ENCODE measurements around the gene SLTM. TPM values are rescaled to one million over a fixed set of nuclear protein-coding genes. Genes with fewer than 3 reads are reported as not detected.
"Not testable (repeated sequence)": the region's sequence is repeated elsewhere in the genome, so short reads cannot be mapped to it uniquely, and the experiment has no call there.

The SLTM gene
- total RNA-seq, 1 donor from 2014 or later, result 119 TPM

- DNase-seq, result no peak
These were observed 58.1 kb downstream of the SLTM start for GRCh38 chr15:58875343-58875742.

- no peak for DNase-seq
These were observed 60.2 kb downstream of the SLTM start for GRCh38 chr15:58873267-58873666.

GRCh38 chr15:58870451-58870850, 63.0 kb downstream of the SLTM start:
- no peak for DNase-seq

GRCh38 chr15:58867926-58868325, 65.6 kb downstream of the SLTM start:
- DNase-seq, result no peak

GRCh38 chr15:58865425-58865880, 68.0 kb downstream of the SLTM start:
- no peak for DNase-seq

- DNase-seq, result no peak
These were observed 68.7 kb downstream of the SLTM start for GRCh38 chr15:58864602-58865424.

- DNase-seq, result no peak
These were observed 71.2 kb downstream of the SLTM start for GRCh38 chr15:58862326-58862725.

GRCh38 chr15:58856621-58857020, 76.9 kb downstream of the SLTM start:
- not testable (repeated sequence) for DNase-seq

GRCh38 chr15:58856086-58856485, 77.4 kb downstream of the SLTM start:
- DNase-seq, result no peak

- DNase-seq, result no peak
These were observed 78.9 kb downstream of the SLTM start for GRCh38 chr15:58854593-58854992.

GRCh38 chr15:58852347-58852746, 81.1 kb downstream of the SLTM start:
- DNase-seq, result no peak

GRCh38 chr15:58851205-58851604, 82.3 kb downstream of the SLTM start:
- DNase-seq, result not testable (repeated sequence)

- DNase-seq, result no peak
These were observed 90.6 kb downstream of the SLTM start for GRCh38 chr15:58842713-58843396.

- DNase-seq, result no peak
These were observed 93.4 kb downstream of the SLTM start for GRCh38 chr15:58840048-58840447.

- DNase-seq, result no peak
These were observed 94.0 kb downstream of the SLTM start for GRCh38 chr15:58839485-58839884.

GRCh38 chr15:58833681-58834426, 99.6 kb downstream of the SLTM start:
- DNase-seq, result not testable (repeated sequence)

GRCh38 chr15:58830556-58830955, 102.9 kb downstream of the SLTM start:
- no peak for DNase-seq

Small RNAs within 50 kb of the gene (small RNA-seq; reads per million reads assigned to genes)
- gene ZNF444P1 (ENCODE audit: low replicate concordance), result not detected

Other genes starting within 250 kb of the SLTM start
- 75.3 TPM for gene ADAM10, start 184.0 kb downstream of the SLTM start, total RNA-seq
- gene MINDY2, start 162.4 kb downstream of the SLTM start, total RNA-seq, result 20.4 TPM
- 26.5 TPM for gene RNF111, start 54.0 kb upstream of the SLTM start, total RNA-seq
- 12.6 TPM for gene CCNB2, start 171.5 kb upstream of the SLTM start, total RNA-seq